SU-DHL-6 (cell line): ENCODE results near the gene NFIC.
"Not testable (repeated sequence)": the region's sequence is repeated elsewhere in the genome, so short reads cannot be mapped to it uniquely, and the experiment has no call there.

ENCODE experiments used
- H2AFZ ChIP-seq: fragments of 200-600 bp; sonication (generic); 2 replicates; pipeline ENCODE4 v1.6.1; 2014; ENCODE audit warnings: low read depth, mild to moderate bottlenecking, moderate library complexity, mixed read lengths, antibody characterized with exemption, low read length; ENCODE audit not compliant: severe bottlenecking
- H3F3A ChIP-seq: fragments of 200-600 bp; shearing (Covaris generic); 2 replicates; pipeline ENCODE4 v1.6.0; 2016; ENCODE audit warnings: antibody characterized with exemption, mild to moderate bottlenecking; ENCODE audit not compliant: insufficient read depth
- H3K27ac ChIP-seq: fragments of 200-600 bp; sonication (generic); 2 replicates; pipeline ENCODE4 v1.5.1; 2016; ENCODE audit warnings: low read depth, mild to moderate bottlenecking, low read length, moderate library complexity, mixed read lengths
- H3K27me3 ChIP-seq: fragments of 200-600 bp; sonication (generic), shearing (Covaris generic); 2 replicates; pipeline ENCODE4 v1.6.0; 2014; ENCODE audit warnings: mild to moderate bottlenecking, low read length
- H3K36me3 ChIP-seq: fragments of 200-600 bp; sonication (generic); 2 replicates; pipeline ENCODE4 v1.6.1; 2014; ENCODE audit warnings: mild to moderate bottlenecking, low read length, mixed read lengths
- H3K4me2 ChIP-seq: fragments of 300-600, 200-600 bp; shearing (Covaris generic), sonication (generic); 2 replicates; pipeline ENCODE4 v1.6.0; 2014; ENCODE audit warnings: low read length, low read depth, mild to moderate bottlenecking; ENCODE audit not compliant: poor library complexity, severe bottlenecking
- H3K4me3 ChIP-seq: fragments of 200-600 bp; sonication (generic); 2 replicates; pipeline ENCODE4 v1.5.1; 2014; ENCODE audit warnings: antibody characterized with exemption, low read length, mild to moderate bottlenecking, mixed read lengths; ENCODE audit not compliant: insufficient read depth, poor library complexity, severe bottlenecking
- H3K79me2 ChIP-seq: fragments of 200-600 bp; sonication (generic); 2 replicates; pipeline ENCODE4 v1.6.1; 2014; ENCODE audit warnings: mild to moderate bottlenecking, low read length, moderate library complexity; ENCODE audit not compliant: insufficient read depth
- H3K9ac ChIP-seq: fragments of 200-600 bp; sonication (generic); 2 replicates; pipeline ENCODE4 v1.7.0; 2014; ENCODE audit warnings: mild to moderate bottlenecking, low read length
- H3K9me2 ChIP-seq: fragments of 200-600 bp; sonication (generic); replicated peaks from 2 replicates; pipeline ENCODE4 v1.6.1; 2014; ENCODE audit warnings: low read length; ENCODE audit not compliant: insufficient read depth
- H3K9me3 ChIP-seq: fragments of 200-600 bp; sonication (generic); 2 replicates; pipeline ENCODE4 v1.6.1; 2014; ENCODE audit warnings: low read length, mixed read lengths; ENCODE audit not compliant: insufficient read depth
- H4K20me1 ChIP-seq: fragments of 200-600 bp; sonication (generic); 2 replicates; pipeline ENCODE4 v1.6.1; 2014; ENCODE audit warnings: low read depth, mild to moderate bottlenecking, antibody characterized with exemption, low read length, moderate library complexity, mixed read lengths
- EZH2phosphoT487 ChIP-seq: fragments of 200-600 bp; sonication (generic), shearing (Covaris generic); conservative IDR thresholded peaks from 2 replicates; pipeline ENCODE4 v1.6.1; 2018; ENCODE audit warnings: mild to moderate bottlenecking, antibody characterized with exemption, low read length, moderate library complexity, mixed read lengths
- TF ChIP-seq, protein P1 (sequence below): fragments of 200-600 bp; sonication (generic); IDR thresholded peaks from one replicate; pipeline ENCODE4 v1.5.1; 2017; ENCODE audit warnings: antibody characterized with exemption, mild to moderate bottlenecking, low read length, moderate library complexity; ENCODE audit not compliant: insufficient read depth, poor library complexity, severe bottlenecking

NFIC gene

GRCh38 chr19:3374369-3375112, 8.2 kb downstream of the NFIC start:
- Histone ChIP-seq H3K27me3 (no peaks in the 10 kb centered on the region), H3K79me2 (no peaks in the 10 kb centered on the region), H3K4me3 (no peak overlapping the region), H2AFZ (no peak overlapping the region), H3K36me3 (no peaks in the 10 kb centered on the region), H3K27ac (no peak overlapping the region), H3K9ac (no peak overlapping the region), H3F3A (no peaks in the 10 kb centered on the region), H3K9me3 (no peaks in the 10 kb centered on the region), H4K20me1 (no peaks in the 10 kb centered on the region), H3K4me2 (no peak overlapping the region), H3K9me2 (no peaks in the 10 kb centered on the region)
- TF ChIP-seq, protein P1, sequence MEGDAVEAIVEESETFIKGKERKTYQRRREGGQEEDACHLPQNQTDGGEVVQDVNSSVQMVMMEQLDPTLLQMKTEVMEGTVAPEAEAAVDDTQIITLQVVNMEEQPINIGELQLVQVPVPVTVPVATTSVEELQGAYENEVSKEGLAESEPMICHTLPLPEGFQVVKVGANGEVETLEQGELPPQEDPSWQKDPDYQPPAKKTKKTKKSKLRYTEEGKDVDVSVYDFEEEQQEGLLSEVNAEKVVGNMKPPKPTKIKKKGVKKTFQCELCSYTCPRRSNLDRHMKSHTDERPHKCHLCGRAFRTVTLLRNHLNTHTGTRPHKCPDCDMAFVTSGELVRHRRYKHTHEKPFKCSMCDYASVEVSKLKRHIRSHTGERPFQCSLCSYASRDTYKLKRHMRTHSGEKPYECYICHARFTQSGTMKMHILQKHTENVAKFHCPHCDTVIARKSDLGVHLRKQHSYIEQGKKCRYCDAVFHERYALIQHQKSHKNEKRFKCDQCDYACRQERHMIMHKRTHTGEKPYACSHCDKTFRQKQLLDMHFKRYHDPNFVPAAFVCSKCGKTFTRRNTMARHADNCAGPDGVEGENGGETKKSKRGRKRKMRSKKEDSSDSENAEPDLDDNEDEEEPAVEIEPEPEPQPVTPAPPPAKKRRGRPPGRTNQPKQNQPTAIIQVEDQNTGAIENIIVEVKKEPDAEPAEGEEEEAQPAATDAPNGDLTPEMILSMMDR = no peak
- no peak for TF ChIP-seq EZH2phosphoT487

GRCh38 chr19:3375221-3376090, 9.1 kb downstream of the NFIC start:
- TF ChIP-seq EZH2phosphoT487 = no peak
- TF ChIP-seq, protein P1 = no peak
- Histone ChIP-seq H3F3A (no peaks in the 10 kb centered on the region), H3K79me2 (no peaks in the 10 kb centered on the region), H4K20me1 (no peaks in the 10 kb centered on the region), H2AFZ (no peak overlapping the region), H3K4me3 (no peak overlapping the region), H3K4me2 (no peak overlapping the region), H3K27ac (no peak overlapping the region), H3K36me3 (no peaks in the 10 kb centered on the region), H3K9me2 (no peaks in the 10 kb centered on the region), H3K27me3 (no peaks in the 10 kb centered on the region), H3K9me3 (no peaks in the 10 kb centered on the region), H3K9ac (no peak overlapping the region)

- H3K9me3 ChIP-seq, H4K20me1 ChIP-seq, H3K9ac ChIP-seq, H3K27me3 ChIP-seq, H3K79me2 ChIP-seq, H2AFZ ChIP-seq, H3K27ac ChIP-seq, H3K9me2 ChIP-seq, H3K4me2 ChIP-seq, H3F3A ChIP-seq, H3K36me3 ChIP-seq, H3K4me3 ChIP-seq: not testable (repeated sequence)
Measured at GRCh38 chr19:3376091-3376455, 9.7 kb downstream of the NFIC start.
